GM19043 (cell line): ENCODE measurements around the gene FIGLA.
A peak's percentile ranks its signal among the peaks of the same experiment; 100 is the strongest.

Source experiments
- ATAC-seq: cut with Tn5 transposase; IDR thresholded peaks from one replicate; pipeline ENCODE4 v1.9.1; 2021; ENCODE audit warnings: low read depth; ENCODE audit not compliant: unreplicated experiment

FIGLA gene

GRCh38 chr2:70776266-70776665, 14.2 kb downstream of the FIGLA start:
- no peak for ATAC-seq

- ATAC-seq = no peak
Measured at GRCh38 chr2:70775141-70775540, 15.3 kb downstream of the FIGLA start.

- ATAC-seq = no peak
Measured at GRCh38 chr2:70772486-70773155, 17.8 kb downstream of the FIGLA start.

- peak; percentile 65 for ATAC-seq
Measured at GRCh38 chr2:70771446-70771845, 19.0 kb downstream of the FIGLA start.

GRCh38 chr2:70769450-70769849, 21.0 kb downstream of the FIGLA start:
- no peak for ATAC-seq

- no peak for ATAC-seq
Measured at GRCh38 chr2:70768590-70769085, 21.8 kb downstream of the FIGLA start.

GRCh38 chr2:70767699-70768589, 22.5 kb downstream of the FIGLA start, which contains the start of gene ADD2:
ADD2 (minus strand) TSS chr2:70768200; CDS start chr2:70706408, 61,792 bp downstream.
- ATAC-seq = no peak

- no peak for ATAC-seq
Measured at GRCh38 chr2:70767079-70767698, 23.3 kb downstream of the FIGLA start.

GRCh38 chr2:70766357-70767078, 23.9 kb downstream of the FIGLA start:
- ATAC-seq = no peak

GRCh38 chr2:70765507-70765906, 24.9 kb downstream of the FIGLA start:
- no peak for ATAC-seq

- no peak for ATAC-seq
Measured at GRCh38 chr2:70759446-70759845, 31.0 kb downstream of the FIGLA start.

- ATAC-seq = no peak
Measured at GRCh38 chr2:70757966-70758365, 32.5 kb downstream of the FIGLA start.

- no peak for ATAC-seq
Measured at GRCh38 chr2:70757360-70757759, 33.1 kb downstream of the FIGLA start.

GRCh38 chr2:70756128-70756527, 34.3 kb downstream of the FIGLA start:
- no peak for ATAC-seq

- no peak for ATAC-seq
Measured at GRCh38 chr2:70753902-70754301, 36.5 kb downstream of the FIGLA start.

GRCh38 chr2:70753031-70753430, 37.4 kb downstream of the FIGLA start:
- no peak for ATAC-seq

- ATAC-seq = no peak
Measured at GRCh38 chr2:70752396-70752795, 38.0 kb downstream of the FIGLA start.

- ATAC-seq = no peak
Measured at GRCh38 chr2:70751881-70752280, 38.6 kb downstream of the FIGLA start.

- no peak for ATAC-seq
Measured at GRCh38 chr2:70750320-70750719, 40.1 kb downstream of the FIGLA start.

GRCh38 chr2:70748002-70748784, 42.2 kb downstream of the FIGLA start:
- ATAC-seq = no peak
